HepG2 (cell line): ENCODE results near the gene TSPYL6. TPM values are rescaled to one million over a fixed set of nuclear protein-coding genes. Genes with fewer than 3 reads are reported as not detected.

Experiments used
- ATAC-seq: fragments of 200-7000 bp; cut with Tn5 transposase; 3 replicates; pipeline ENCODE4 v1.9.1; 2020; ENCODE audit warnings: mild to moderate bottlenecking, moderate library complexity
- BruUV-seq: library from RNA; stranded (reverse); fragments of 400-500 nt; replicated peaks from 2 replicates; lab custom pipeline; 2021; lab: Mats Ljungman, UMichigan
- CTCF ChIA-PET: fragments of 300-600 bp; formaldehyde crosslinking; extraction: SDS; loops from one replicate; lab custom pipeline; 2021; ENCODE audit warnings: low total read pairs, inconsistent platforms, low intra/inter-chr PET ratio; lab: Yijun Ruan, JAX
- POLR2A ChIA-PET: fragments of 350-600 bp; sonication (Branson Sonifier 250); formaldehyde crosslinking; loops from one replicate; lab custom pipeline; 2020; ENCODE audit warnings: antibody characterized with exemption, inconsistent platforms; lab: Yijun Ruan, JAX
- DNase-seq: peaks from one replicate; pipeline ENCODE4 v3.0.0-alpha.2; 2015; ENCODE audit warnings: low spot score
- FAIRE-seq: peaks from 3 replicates; lab custom pipeline; 2011; peaks lifted over from hg19 to GRCh38; lab: Jason Lieb, UNC
- H2AFZ ChIP-seq: one replicate; pipeline ENCODE4 v1.6.1; 2011; ENCODE audit warnings: low read length, inconsistent platforms
- H3K27ac ChIP-seq: fragments of 300-600 bp; 3 replicates; pipeline ENCODE4 v1.8.0; 2011; ENCODE audit warnings: mixed run types, mild to moderate bottlenecking, mixed read lengths, low read length, inconsistent platforms; ENCODE audit not compliant: insufficient read depth; ENCODE audit errors: extremely low read length
- H3K27me3 ChIP-seq, 2 experiments: fragments of 200-600 bp in 1 of 2; 2 replicates in 1 of 2; 3 replicates in 1 of 2; pipeline versions ENCODE4 v1.6.0 to v1.8.0; 2011; ENCODE audit warnings: low read length in 2 of 2, mild to moderate bottlenecking in 2 of 2, moderate library complexity in 2 of 2, inconsistent platforms in 1 of 2; ENCODE audit not compliant: insufficient read depth in 2 of 2, control insufficient read depth in 1 of 2
- H3K36me3 ChIP-seq, 2 experiments: fragments of 200-600 bp in 1 of 2; replicated peaks in 1 of 2; 2 replicates in 1 of 2; 3 replicates in 1 of 2; pipeline versions ENCODE4 v1.5.1 to v1.8.0; 2011; ENCODE audit warnings: low read length in 2 of 2, inconsistent platforms in 1 of 2; ENCODE audit not compliant: insufficient read depth in 2 of 2, control insufficient read depth in 1 of 2
- H3K4me1 ChIP-seq: 2 replicates; pipeline ENCODE4 v1.5.1; 2012; ENCODE audit warnings: low read length, inconsistent platforms; ENCODE audit not compliant: insufficient read depth
- H3K4me2 ChIP-seq: 2 replicates; pipeline ENCODE4 v1.6.0; 2011; ENCODE audit warnings: low read depth, low read length, inconsistent platforms
- H3K4me3 ChIP-seq, 3 experiments: fragments of 200-600 bp in 1 of 3; sonication (generic), shearing (Covaris generic) in 1 of 3; replicated peaks in 1 of 3; 2 replicates each; pipeline ENCODE4 v1.5.1; 2011 to 2016; ENCODE audit warnings: low read length in 3 of 3, inconsistent platforms in 2 of 3, low read depth in 2 of 3, mild to moderate bottlenecking in 2 of 3, control low read depth in 1 of 3, mixed read lengths in 1 of 3; ENCODE audit not compliant: insufficient read depth in 1 of 3
- H3K79me2 ChIP-seq: one replicate; pipeline ENCODE4 v1.6.1; 2011; ENCODE audit warnings: low read length, inconsistent platforms; ENCODE audit not compliant: insufficient read depth
- H3K9ac ChIP-seq: 2 replicates; pipeline ENCODE4 v1.6.0; 2011; ENCODE audit warnings: mild to moderate bottlenecking, low read depth, low read length, inconsistent platforms; ENCODE audit not compliant: insufficient read depth
- H3K9me3 ChIP-seq: 2 replicates; pipeline ENCODE4 v1.5.1; 2012; ENCODE audit warnings: mild to moderate bottlenecking, low read length
- H4K20me1 ChIP-seq: 2 replicates; pipeline ENCODE4 v1.6.0; 2011; ENCODE audit warnings: inconsistent platforms, mild to moderate bottlenecking, low read length, moderate library complexity; ENCODE audit not compliant: insufficient read depth
- BRCA1 ChIP-seq: sonication (generic); formaldehyde crosslinking; IDR thresholded peaks from 2 replicates; pipeline ENCODE4 v1.4.0; 2020; ENCODE audit warnings: missing genetic modification reagents
- EP300 ChIP-seq, 3 experiments: sonication (generic) in 1 of 3; formaldehyde crosslinking in 1 of 3; IDR thresholded peaks; 2 replicates each; pipeline versions ENCODE4 v1.5.1 to v1.6.1; 2011 to 2020; ENCODE audit warnings: low read depth in 2 of 3, low read length in 2 of 3, borderline replicate concordance in 1 of 3, improper control_type of control experiment in 1 of 3, mild to moderate bottlenecking in 1 of 3, missing genetic modification reagents in 1 of 3, moderate library complexity in 1 of 3
- FLYWCH1 ChIP-seq: sonication (generic); formaldehyde crosslinking; IDR thresholded peaks from 2 replicates; pipeline ENCODE4 v1.8.1; 2023; ENCODE audit warnings: mild to moderate bottlenecking, missing genetic modification reagents
- MAFF ChIP-seq: IDR thresholded peaks from 2 replicates; pipeline ENCODE4 v1.6.1; 2011; ENCODE audit warnings: low read depth, low read length, improper control_type of control experiment
- MAFK ChIP-seq, 2 experiments: IDR thresholded peaks in 1 of 2; conservative IDR thresholded peaks in 1 of 2; 2 replicates each; pipeline ENCODE4 v1.6.1; 2011; ENCODE audit warnings: improper control_type of control experiment in 2 of 2, low read length in 2 of 2
- MYC ChIP-seq: sonication (generic); formaldehyde crosslinking; IDR thresholded peaks from 2 replicates; pipeline ENCODE4 v1.9.0; 2021; ENCODE audit warnings: missing genetic modification reagents, borderline replicate concordance
- NR2F1 ChIP-seq, 2 experiments: fragments of 450-650 bp in 1 of 2; formaldehyde crosslinking in 1 of 2; IDR thresholded peaks; 2 replicates each; pipeline versions ENCODE4 v1.5.0 to v1.6.1; 2016 to 2020; ENCODE audit warnings: mild to moderate bottlenecking in 1 of 2, missing compliant biosample characterization in 1 of 2, missing genetic modification reagents in 1 of 2, moderate library complexity in 1 of 2
- SIX1 ChIP-seq: sonication (generic); formaldehyde crosslinking; IDR thresholded peaks from 2 replicates; pipeline ENCODE4 v1.4.0; 2020; ENCODE audit warnings: missing genetic modification reagents, borderline replicate concordance
- ZBTB7A ChIP-seq: sonication (generic); formaldehyde crosslinking; IDR thresholded peaks from 2 replicates; pipeline ENCODE4 v1.8.0; 2022; ENCODE audit warnings: mild to moderate bottlenecking, missing genetic modification reagents
- ZMAT3 ChIP-seq: sonication (generic); formaldehyde crosslinking; conservative IDR thresholded peaks from 2 replicates; pipeline ENCODE4 v1.7.0; 2021; ENCODE audit warnings: missing genetic modification reagents
- ZNF10 ChIP-seq: sonication (generic); formaldehyde crosslinking; IDR thresholded peaks from 2 replicates; pipeline ENCODE4 v1.4.0; 2020; ENCODE audit warnings: mild to moderate bottlenecking, low read depth, missing genetic modification reagents, borderline replicate concordance
- ZNF629 ChIP-seq: sonication (generic); formaldehyde crosslinking; conservative IDR thresholded peaks from 2 replicates; pipeline ENCODE4 v1.5.0; 2020; ENCODE audit warnings: missing genetic modification reagents
- ZNF644 ChIP-seq: IDR thresholded peaks from 2 replicates; pipeline ENCODE4 v1.6.1; 2016; ENCODE audit warnings: low read depth
- ZNF781 ChIP-seq: sonication (generic); formaldehyde crosslinking; IDR thresholded peaks from 2 replicates; pipeline ENCODE4 v1.5.1; 2020; ENCODE audit warnings: borderline replicate concordance, mild to moderate bottlenecking, missing genetic modification reagents; ENCODE audit errors: not compliant biosample characterization
- ZNF878 ChIP-seq: sonication (generic); formaldehyde crosslinking; IDR thresholded peaks from 2 replicates; pipeline ENCODE4 v1.8.1; 2023; ENCODE audit warnings: mild to moderate bottlenecking, missing genetic modification reagents, moderate library complexity
- WGBS: methylation state at CpG from one replicate; pipeline ENCODE4 v1.1.6; 2017; ENCODE audit warnings: low lambda C conversion rate; 5-methylcytosine and 5-hydroxymethylcytosine counted together
- in situ Hi-C: cut with HindIII; loops from 2 replicates; pipeline ENCODE4 v1.10.0; 2017; ENCODE audit warnings: low pct_unique_long_range_greater_than_20kb; ENCODE audit not compliant: extremely low pct_ligation_motif_present
- intact Hi-C: fragments of 100-400 bp; cut with micrococcal nuclease; formaldehyde crosslinking; loops from one replicate; pipeline ENCODE4 v1.10.0; 2022; ENCODE audit not compliant: unreplicated experiment
- polyA plus RNA-seq, 8 experiments: library from polyadenylated mRNA; depleted of rRNA in 3 of 8; stranded (reverse) in 7 of 8; unstranded in 1 of 8; fragments of >200 nt; fragmentation: Illumina TruSeq in 4 of 8; extraction: Trizol in 4 of 8; gene quantifications; 2 replicates each; pipeline versions ENCODE4 v1.2.1 to v1.2.3, GENCODE V29; 2011 to 2016; ENCODE audit warnings: low read depth in 4 of 8, missing spikeins in 1 of 8, mixed read lengths in 1 of 8; ENCODE audit not compliant: insufficient read depth in 1 of 8
- total RNA-seq, 5 experiments: library from RNA; depleted of rRNA; stranded (reverse); fragments of >200 nt; fragmentation: Illumina TruSeq; extraction: Trizol; gene quantifications; 2 replicates each; pipeline ENCODE4 v1.2.3, GENCODE V29; 2016; ENCODE audit warnings: low read depth in 1 of 5
- TF ChIP-seq, protein P1 (sequence below): sonication (generic); formaldehyde crosslinking; IDR thresholded peaks from 2 replicates; pipeline ENCODE4 v1.5.1; 2020; ENCODE audit warnings: mild to moderate bottlenecking, moderate library complexity, missing genetic modification reagents

Gene TSPYL6
- total and polyA plus RNA-seq, 2 of the 13 experiments (the other 11 are each of a cell fraction or from before 2014, with no cell fraction given): 0.03 TPM; not detected in 1

GRCh38 chr2:54298514-54298913 lies 42.5 kb upstream of the TSPYL6 start:
- POLR2A ChIA-PET: no interaction called here
- Histone ChIP-seq H3K36me3 (no peaks in the 10 kb centered on the region), H3K27me3 (no peaks in the 10 kb centered on the region), H3K4me1 (no peaks in the 10 kb centered on the region), H3K27ac (no peak overlapping the region), H3K4me2 (no peak overlapping the region), H3K79me2 (no peaks in the 10 kb centered on the region), H3K4me3 (no peak overlapping the region), H3K9ac (no peak overlapping the region), H3K9me3 (no peaks in the 10 kb centered on the region), H2AFZ (no peak overlapping the region), H4K20me1 (no peaks in the 10 kb centered on the region)
- no TSS peak for BruUV-seq
- intact Hi-C loops: no loop called here
- in situ Hi-C loops: no loop called here
- FAIRE-seq: no peak
- CTCF ChIA-PET: no interaction called here
- no peak for ATAC-seq
- TF ChIP-seq ZBTB7A (CRISPR knock-in tag) (no peak), MAFF (peak; percentile 92), EP300 (IDR thresholded peaks at IDR 0.05; ENCODE audit: low read depth in 2 of 2, low read length in 2 of 2) (no peak), EP300 (CRISPR knock-in tag; IDR thresholded peaks at IDR 0.05; ENCODE audit: borderline replicate concordance) (no peak), MAFK (conservative IDR thresholded peaks at IDR 0.05 in 1 of 2, IDR thresholded peaks at IDR 0.05 in 1 of 2; ENCODE audit: low read length in 2 of 2) (peak; percentile 92 to 96), ZNF10 (CRISPR knock-in tag) (no peak), FLYWCH1 (CRISPR knock-in tag) (no peak), BRCA1 (CRISPR knock-in tag) (no peak)
- DNase-seq: no peak
- 89% methylated on average over 5 of the region's 5 CpGs for WGBS

DNA sequence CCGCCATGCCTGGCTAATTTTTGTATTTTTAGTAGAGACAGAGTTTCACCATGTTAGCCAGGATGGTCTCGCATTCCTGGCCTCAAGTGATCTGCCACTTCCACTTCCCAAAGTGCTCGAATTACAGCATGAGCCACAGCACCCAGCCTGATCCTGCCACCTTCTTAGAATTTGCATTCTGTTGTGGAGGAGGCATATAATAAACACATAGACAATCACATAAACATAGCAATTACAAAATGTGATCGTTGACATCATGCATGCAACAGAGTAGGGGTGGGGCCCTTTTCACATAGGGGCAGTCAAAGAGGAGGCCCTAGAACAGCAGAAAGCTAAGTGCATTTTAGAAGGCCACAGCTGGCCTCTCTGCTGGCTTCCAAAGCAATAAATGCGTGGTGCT lies 39.9 kb upstream of the TSPYL6 start:
- Histone ChIP-seq H3K27me3 (no peaks in the 10 kb centered on the region), H3K4me3 (no peak overlapping the region), H4K20me1 (no peaks in the 10 kb centered on the region), H3K9ac (no peak overlapping the region), H3K79me2 (no peaks in the 10 kb centered on the region), H2AFZ (no peak overlapping the region), H3K27ac (no peak overlapping the region), H3K4me1 (no peaks in the 10 kb centered on the region), H3K4me2 (no peak overlapping the region), H3K36me3 (no peaks in the 10 kb centered on the region), H3K9me3 (no peaks in the 10 kb centered on the region)
- no peak for FAIRE-seq
- POLR2A ChIA-PET: no interaction called here
- CTCF ChIA-PET: no interaction called here
- no peak for DNase-seq
- WGBS: 89% methylated on average over 5 of the region's 5 CpGs
- no peak for ATAC-seq
- no TSS peak for BruUV-seq
- in situ Hi-C loops: no loop called here
- intact Hi-C loops: no loop called here
- TF ChIP-seq, protein P1, sequence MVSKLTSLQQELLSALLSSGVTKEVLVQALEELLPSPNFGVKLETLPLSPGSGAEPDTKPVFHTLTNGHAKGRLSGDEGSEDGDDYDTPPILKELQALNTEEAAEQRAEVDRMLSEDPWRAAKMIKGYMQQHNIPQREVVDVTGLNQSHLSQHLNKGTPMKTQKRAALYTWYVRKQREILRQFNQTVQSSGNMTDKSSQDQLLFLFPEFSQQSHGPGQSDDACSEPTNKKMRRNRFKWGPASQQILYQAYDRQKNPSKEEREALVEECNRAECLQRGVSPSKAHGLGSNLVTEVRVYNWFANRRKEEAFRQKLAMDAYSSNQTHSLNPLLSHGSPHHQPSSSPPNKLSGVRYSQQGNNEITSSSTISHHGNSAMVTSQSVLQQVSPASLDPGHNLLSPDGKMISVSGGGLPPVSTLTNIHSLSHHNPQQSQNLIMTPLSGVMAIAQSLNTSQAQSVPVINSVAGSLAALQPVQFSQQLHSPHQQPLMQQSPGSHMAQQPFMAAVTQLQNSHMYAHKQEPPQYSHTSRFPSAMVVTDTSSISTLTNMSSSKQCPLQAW (CRISPR knock-in tag): no peak
- TF ChIP-seq MYC: no peak
- no peak for TF ChIP-seq NR2F1 (CRISPR knock-in tag; IDR thresholded peaks at IDR 0.05)
- TF ChIP-seq SIX1 (CRISPR knock-in tag): no peak
- TF ChIP-seq ZNF878 (CRISPR knock-in tag): no peak
- no peak for TF ChIP-seq ZNF629 (CRISPR knock-in tag)
- no peak for TF ChIP-seq ZMAT3 (CRISPR knock-in tag)
- no peak for TF ChIP-seq ZNF644 (CRISPR knock-in tag)
- no peak for TF ChIP-seq ZNF781
